ENCODE results near the gene TCP11L1. TPM values are rescaled to one million over a fixed set of nuclear protein-coding genes. Genes with fewer than 3 reads are reported as not detected.
A peak's percentile ranks its signal among the peaks of the same experiment; 100 is the strongest.

TCP11L1 gene
- total and polyA plus RNA-seq, 9 of the 15 experiments (the other 6 are each of a cell fraction or from before 2014, with no cell fraction given), result 1.6 to 15.3 (median 5.4) TPM

GRCh38 chr11:33015621-33016551 lies 23.5 kb upstream of the TCP11L1 start, which contains the start of gene DEPDC7 (continued):
- TF ChIP-seq, protein P1, sequence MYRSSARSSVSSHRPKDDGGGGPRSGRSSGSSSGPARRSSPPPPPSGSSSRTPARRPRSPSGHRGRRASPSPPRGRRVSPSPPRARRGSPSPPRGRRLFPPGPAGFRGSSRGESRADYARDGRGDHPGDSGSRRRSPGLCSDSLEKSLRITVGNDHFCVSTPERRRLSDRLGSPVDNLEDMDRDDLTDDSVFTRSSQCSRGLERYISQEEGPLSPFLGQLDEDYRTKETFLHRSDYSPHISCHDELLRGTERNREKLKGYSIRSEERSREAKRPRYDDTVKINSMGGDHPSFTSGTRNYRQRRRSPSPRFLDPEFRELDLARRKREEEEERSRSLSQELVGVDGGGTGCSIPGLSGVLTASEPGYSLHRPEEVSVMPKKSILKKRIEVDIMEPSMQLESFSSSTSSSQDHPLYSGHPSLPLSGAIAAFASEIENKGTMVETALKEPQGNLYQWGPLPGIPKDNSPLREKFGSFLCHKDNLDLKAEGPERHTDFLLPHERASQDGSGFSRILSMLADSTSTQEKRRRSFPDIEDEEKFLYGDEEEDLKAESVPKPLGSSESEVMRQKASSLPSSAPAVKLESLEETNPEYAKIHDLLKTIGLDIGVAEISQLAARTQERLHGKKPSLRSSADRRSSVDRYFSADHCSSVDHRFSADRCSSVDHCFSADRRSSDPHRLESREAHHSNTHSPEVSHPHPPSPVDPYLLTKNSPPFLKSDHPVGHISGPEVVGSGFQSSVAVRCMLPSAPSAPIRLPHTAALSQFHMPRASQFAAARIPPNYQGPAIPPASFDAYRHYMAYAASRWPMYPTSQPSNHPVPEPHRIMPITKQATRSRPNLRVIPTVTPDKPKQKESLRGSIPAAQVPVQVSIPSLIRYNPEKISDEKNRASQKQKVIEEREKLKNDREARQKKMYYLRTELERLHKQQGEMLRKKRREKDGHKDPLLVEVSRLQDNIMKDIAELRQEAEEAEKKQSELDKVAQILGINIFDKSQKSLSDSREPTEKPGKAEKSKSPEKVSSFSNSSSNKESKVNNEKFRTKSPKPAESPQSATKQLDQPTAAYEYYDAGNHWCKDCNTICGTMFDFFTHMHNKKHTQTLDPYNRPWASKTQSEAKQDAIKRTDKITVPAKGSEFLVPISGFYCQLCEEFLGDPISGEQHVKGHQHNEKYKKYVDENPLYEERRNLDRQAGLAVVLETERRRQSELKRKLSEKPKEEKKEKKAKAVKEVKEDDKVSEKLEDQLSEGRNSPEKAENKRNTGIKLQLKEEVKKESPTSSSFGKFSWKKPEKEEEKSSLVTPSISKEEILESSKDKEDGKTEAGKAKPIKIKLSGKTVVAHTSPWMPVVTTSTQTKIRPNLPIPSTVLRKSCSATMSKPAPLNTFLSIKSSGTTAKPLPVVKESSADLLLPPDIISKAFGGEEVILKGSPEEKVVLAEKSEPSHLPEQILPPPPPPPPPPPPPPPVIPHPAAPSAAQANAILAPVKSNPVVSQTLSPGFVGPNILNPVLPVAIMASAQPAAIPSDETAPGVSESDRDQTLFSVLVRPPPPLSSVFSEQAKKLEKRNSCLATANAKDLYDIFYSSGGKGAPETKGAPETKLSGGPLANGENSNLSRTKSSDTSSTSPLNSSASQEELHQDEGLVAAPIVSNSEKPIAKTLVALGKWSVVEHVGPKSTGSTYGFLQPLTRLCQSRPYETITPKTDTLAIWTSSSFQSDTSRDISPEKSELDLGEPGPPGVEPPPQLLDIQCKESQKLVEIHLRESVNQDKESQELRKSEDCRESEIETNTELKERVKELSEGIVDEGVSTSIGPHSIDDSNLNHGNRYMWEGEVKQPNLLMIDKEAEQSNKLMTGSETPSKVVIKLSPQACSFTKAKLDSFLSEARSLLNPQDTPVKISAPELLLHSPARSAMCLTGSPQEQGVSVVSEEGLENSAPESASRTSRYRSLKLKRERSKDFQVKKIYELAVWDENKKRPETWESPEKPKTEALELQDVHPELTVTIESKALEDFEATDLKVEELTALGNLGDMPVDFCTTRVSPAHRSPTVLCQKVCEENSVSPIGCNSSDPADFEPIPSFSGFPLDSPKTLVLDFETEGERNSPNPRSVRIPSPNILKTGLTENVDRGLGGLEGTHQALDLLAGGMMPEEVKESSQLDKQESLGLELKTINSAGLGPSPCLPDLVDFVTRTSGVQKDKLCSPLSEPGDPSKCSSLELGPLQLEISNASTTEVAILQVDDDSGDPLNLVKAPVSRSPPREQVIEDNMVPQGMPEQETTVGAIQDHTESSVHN (IDR thresholded peaks at IDR 0.05; ENCODE audit: borderline replicate concordance in 1 of 2, low read depth in 1 of 2), result no peak
- TF ChIP-seq ARID1B (IDR thresholded peaks at IDR 0.05) (peak; percentile 28; the same call in 1 of the 2 replicates), KDM5B (IDR thresholded peaks at IDR 0.05; ENCODE audit: insufficient replicate concordance, low read depth, low read length) (peak; percentile 77), BHLHE40 (IDR thresholded peaks at IDR 0.05; ENCODE audit: low read length) (peak; percentile 79), CC2D1A (IDR thresholded peaks at IDR 0.05) (no peak), NFRKB (IDR thresholded peaks at IDR 0.05; ENCODE audit: low read depth) (no peak)
- TF ChIP-seq, protein P2, sequence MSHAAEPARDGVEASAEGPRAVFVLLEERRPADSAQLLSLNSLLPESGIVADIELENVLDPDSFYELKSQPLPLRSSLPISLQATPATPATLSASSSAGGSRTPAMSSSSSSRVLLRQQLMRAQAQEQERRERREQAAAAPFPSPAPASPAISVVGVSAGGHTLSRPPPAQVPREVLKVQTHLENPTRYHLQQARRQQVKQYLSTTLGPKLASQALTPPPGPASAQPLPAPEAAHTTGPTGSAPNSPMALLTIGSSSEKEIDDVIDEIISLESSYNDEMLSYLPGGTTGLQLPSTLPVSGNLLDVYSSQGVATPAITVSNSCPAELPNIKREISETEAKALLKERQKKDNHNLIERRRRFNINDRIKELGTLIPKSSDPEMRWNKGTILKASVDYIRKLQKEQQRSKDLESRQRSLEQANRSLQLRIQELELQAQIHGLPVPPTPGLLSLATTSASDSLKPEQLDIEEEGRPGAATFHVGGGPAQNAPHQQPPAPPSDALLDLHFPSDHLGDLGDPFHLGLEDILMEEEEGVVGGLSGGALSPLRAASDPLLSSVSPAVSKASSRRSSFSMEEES (CRISPR knock-in tag; IDR thresholded peaks at IDR 0.05), result peak; percentile 97
